HG02943 (cell line): ENCODE results near the gene ATRN.
"Not testable (repeated sequence)": the region's sequence is repeated elsewhere in the genome, so short reads cannot be mapped to it uniquely, and the experiment has no call there.

Source experiments
- ATAC-seq: cut with Tn5 transposase; IDR thresholded peaks from one replicate; pipeline ENCODE4 v1.9.1; 2021; ENCODE audit warnings: mild to moderate bottlenecking, low read depth, moderate library complexity; ENCODE audit not compliant: unreplicated experiment

ATRN gene

GRCh38 chr20:3560578-3560977 lies 89.8 kb downstream of the ATRN start:
- no peak for ATAC-seq

- ATAC-seq, result no peak
These were observed 92.3 kb downstream of the ATRN start for GRCh38 chr20:3563133-3563532.

- no peak for ATAC-seq
These were observed 92.8 kb downstream of the ATRN start for GRCh38 chr20:3563548-3564177.

- ATAC-seq, result no peak
These were observed 95.0 kb downstream of the ATRN start for GRCh38 chr20:3565851-3566250.

- no peak for ATAC-seq
These were observed 101.3 kb downstream of the ATRN start for GRCh38 chr20:3572151-3572550.

GRCh38 chr20:3576363-3576762 lies 105.5 kb downstream of the ATRN start:
- ATAC-seq, result no peak

- no peak for ATAC-seq
These were observed 106.5 kb downstream of the ATRN start for GRCh38 chr20:3577366-3577765.

- no peak for ATAC-seq
These were observed 109.6 kb downstream of the ATRN start for GRCh38 chr20:3580412-3580811.

GRCh38 chr20:3583765-3584164 lies 112.9 kb downstream of the ATRN start:
- no peak for ATAC-seq

GRCh38 chr20:3586093-3586492 lies 115.3 kb downstream of the ATRN start:
- no peak for ATAC-seq

- ATAC-seq, result no peak
These were observed 119.3 kb downstream of the ATRN start for GRCh38 chr20:3590164-3590563.

GRCh38 chr20:3592931-3593330 lies 122.1 kb downstream of the ATRN start:
- ATAC-seq, result no peak

GRCh38 chr20:3595541-3595940 lies 124.7 kb downstream of the ATRN start:
- no peak for ATAC-seq

GRCh38 chr20:3603108-3603507 lies 132.3 kb downstream of the ATRN start:
- ATAC-seq, result no peak

GRCh38 chr20:3605386-3605886 lies 134.6 kb downstream of the ATRN start:
- not testable (repeated sequence) for ATAC-seq

- ATAC-seq, result no peak
These were observed 135.2 kb downstream of the ATRN start for GRCh38 chr20:3606021-3606420.

- ATAC-seq, result no peak
These were observed 141.1 kb downstream of the ATRN start for GRCh38 chr20:3611901-3612300.

GRCh38 chr20:3612795-3613572 lies 142.2 kb downstream of the ATRN start:
- ATAC-seq, result no peak

- ATAC-seq, result no peak
These were observed 143.1 kb downstream of the ATRN start for GRCh38 chr20:3613821-3614440.

- ATAC-seq, result no peak
These were observed 143.6 kb downstream of the ATRN start for GRCh38 chr20:3614466-3614865.

- ATAC-seq, result not testable (repeated sequence)
These were observed 144.5 kb downstream of the ATRN start for GRCh38 chr20:3615171-3615840.
